Lower lobe of right lung (tissue), 2 donors: Measurements from ENCODE around the gene SLC22A8. TPM values are rescaled to one million over a fixed set of nuclear protein-coding genes. Genes with fewer than 3 reads are reported as not detected.
"Not testable (repeated sequence)": the region's sequence is repeated elsewhere in the genome, so short reads cannot be mapped to it uniquely, and the experiment has no call there.

Experiments
- ATAC-seq, 2 donors: fragments of 200-7000 bp; cut with Tn5 transposase; one replicate each; pipeline ENCODE4 v1.9.1; 2020 to 2022; ENCODE audit warnings: mild to moderate bottlenecking in 2 of 2, moderate library complexity in 2 of 2
- DNase-seq: peaks from one replicate; pipeline ENCODE4 v3.0.0-alpha.2; 2020
- H3K27ac ChIP-seq: fragments of 200-600 bp; one replicate; pipeline ENCODE4 v1.8.0; 2022
- H3K27me3 ChIP-seq: fragments of 200-600 bp; one replicate; pipeline ENCODE4 v1.8.0; 2022; ENCODE audit warnings: low read depth
- H3K36me3 ChIP-seq: fragments of 200-600 bp; one replicate; pipeline ENCODE4 v1.8.0; 2022; ENCODE audit warnings: mild to moderate bottlenecking
- H3K4me1 ChIP-seq: fragments of 200-600 bp; one replicate; pipeline ENCODE4 v1.8.0; 2022
- H3K4me3 ChIP-seq: fragments of 200-600 bp; one replicate; pipeline ENCODE4 v1.8.0; 2022; ENCODE audit warnings: mild to moderate bottlenecking
- H3K9me3 ChIP-seq: fragments of 200-600 bp; one replicate; pipeline ENCODE4 v1.8.0; 2022
- intact Hi-C: fragments of 100-400 bp; cut with DNase I; formaldehyde crosslinking; loops from one replicate; pipeline ENCODE4 v1.11.0; 2022
- total RNA-seq: library from RNA; stranded (reverse); fragmentation: NEBNext Ultra II Directional; extraction: Animal tissue kit (Norgen Biotek cat#: 25700); gene quantifications from one replicate; pipeline ENCODE4 v1.2.1, GENCODE V29; 2021
- TF ChIP-seq, protein P1 (sequence below): fragments of 200-600 bp; IDR thresholded peaks from one replicate; pipeline ENCODE4 v1.8.0; 2022; ENCODE audit warnings: antibody characterized with exemption, mild to moderate bottlenecking
- donor health status: DM: no; HTN: yes; CAD: no; lungs with severe emphysema.

SLC22A8 gene
- total RNA-seq, 1 donor from 2014 or later, result not detected

DNA sequence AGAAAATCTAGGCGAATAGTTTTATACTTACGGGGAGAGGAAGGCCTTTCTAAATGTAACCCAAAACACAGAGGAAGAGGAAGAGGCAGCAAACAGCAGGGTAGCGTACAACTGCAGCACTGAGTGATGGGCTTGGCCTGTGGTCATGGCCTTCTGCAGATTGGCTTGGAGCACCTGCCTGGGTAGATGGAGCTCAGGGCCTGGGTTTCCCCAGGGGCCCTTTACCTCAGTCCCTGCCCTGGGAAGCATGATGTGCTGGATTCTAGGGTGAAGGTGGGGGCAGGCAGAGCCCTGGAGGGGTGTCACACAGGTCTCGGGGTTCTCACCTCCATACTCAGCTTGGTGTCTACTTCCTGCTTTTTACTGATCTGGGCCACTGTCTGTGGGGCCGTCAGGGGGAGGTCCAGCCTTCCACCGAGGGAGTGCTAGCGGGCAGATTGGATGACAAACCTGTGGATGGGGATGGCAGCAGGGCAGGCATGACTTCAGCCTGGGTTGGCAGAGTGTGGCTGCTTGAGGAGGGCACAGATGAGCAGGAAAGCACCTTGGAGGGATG, 66.8 kb downstream of the SLC22A8 start:
- H3K27me3 ChIP-seq, result no peaks in the 10 kb centered on the region
- H3K9me3 ChIP-seq, result no peaks in the 10 kb centered on the region
- no peaks in the 10 kb centered on the region for H3K4me1 ChIP-seq
- H3K36me3 ChIP-seq, result no peaks in the 10 kb centered on the region
- no peak overlapping the region for H3K27ac ChIP-seq
- no peak overlapping the region for H3K4me3 ChIP-seq
- no peak for ATAC-seq
- TF ChIP-seq, protein P1, sequence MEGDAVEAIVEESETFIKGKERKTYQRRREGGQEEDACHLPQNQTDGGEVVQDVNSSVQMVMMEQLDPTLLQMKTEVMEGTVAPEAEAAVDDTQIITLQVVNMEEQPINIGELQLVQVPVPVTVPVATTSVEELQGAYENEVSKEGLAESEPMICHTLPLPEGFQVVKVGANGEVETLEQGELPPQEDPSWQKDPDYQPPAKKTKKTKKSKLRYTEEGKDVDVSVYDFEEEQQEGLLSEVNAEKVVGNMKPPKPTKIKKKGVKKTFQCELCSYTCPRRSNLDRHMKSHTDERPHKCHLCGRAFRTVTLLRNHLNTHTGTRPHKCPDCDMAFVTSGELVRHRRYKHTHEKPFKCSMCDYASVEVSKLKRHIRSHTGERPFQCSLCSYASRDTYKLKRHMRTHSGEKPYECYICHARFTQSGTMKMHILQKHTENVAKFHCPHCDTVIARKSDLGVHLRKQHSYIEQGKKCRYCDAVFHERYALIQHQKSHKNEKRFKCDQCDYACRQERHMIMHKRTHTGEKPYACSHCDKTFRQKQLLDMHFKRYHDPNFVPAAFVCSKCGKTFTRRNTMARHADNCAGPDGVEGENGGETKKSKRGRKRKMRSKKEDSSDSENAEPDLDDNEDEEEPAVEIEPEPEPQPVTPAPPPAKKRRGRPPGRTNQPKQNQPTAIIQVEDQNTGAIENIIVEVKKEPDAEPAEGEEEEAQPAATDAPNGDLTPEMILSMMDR, result no peak
- DNase-seq, result no peak
- intact Hi-C loops, result no loop called here

DNA sequence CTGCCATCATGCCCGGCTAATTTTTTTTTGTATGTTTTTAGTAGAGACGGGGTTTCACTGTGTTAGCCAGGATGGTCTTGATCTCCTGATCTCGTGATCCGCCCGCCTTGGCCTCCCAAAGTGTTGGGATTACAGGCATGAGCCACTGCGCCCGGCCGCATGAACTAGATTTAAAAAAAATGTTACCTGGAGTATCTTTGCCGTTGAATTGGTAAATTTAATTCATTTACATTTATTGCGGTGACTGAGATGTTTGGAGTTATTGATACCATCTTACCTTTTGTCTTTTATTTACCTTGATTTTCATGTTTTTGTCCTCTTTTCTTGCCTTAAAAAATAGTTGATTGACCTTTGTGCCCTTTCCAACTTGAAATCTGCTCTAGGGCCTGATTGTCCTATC, 70.1 kb downstream of the SLC22A8 start:
- H3K9me3 ChIP-seq, H3K36me3 ChIP-seq, ATAC-seq, H3K4me3 ChIP-seq, H3K27me3 ChIP-seq, DNase-seq, intact Hi-C loops, H3K4me1 ChIP-seq, H3K27ac ChIP-seq: not testable (repeated sequence)

Other genes with a start within 250 kb of the SLC22A8 start
- 23.6 TPM for gene TAF6L, start 244.4 kb downstream of the SLC22A8 start, total RNA-seq
- gene TMEM179B, start 228.4 kb downstream of the SLC22A8 start, total RNA-seq, result 54.6 TPM
- gene TMEM223, start 223.8 kb downstream of the SLC22A8 start, total RNA-seq, result 17.2 TPM
- 93.2 TPM for gene NXF1, start 210.4 kb downstream of the SLC22A8 start, total RNA-seq
- 42.0 TPM for gene STX5, start 183.8 kb downstream of the SLC22A8 start, total RNA-seq
- gene TEX54, start 183.0 kb downstream of the SLC22A8 start, total RNA-seq, result not detected
- gene WDR74, start 176.3 kb downstream of the SLC22A8 start, total RNA-seq, result 35.3 TPM
- gene SLC3A2, start 134.9 kb downstream of the SLC22A8 start, total RNA-seq, result 214 TPM
- 6.8 TPM for gene CHRM1, start 94.5 kb downstream of the SLC22A8 start, total RNA-seq
- gene SLC22A6, start 30.9 kb downstream of the SLC22A8 start, total RNA-seq, result not detected
- not detected for gene SLC22A24, start 128.4 kb upstream of the SLC22A8 start, total RNA-seq
- not detected for gene SLC22A25, start 227.8 kb upstream of the SLC22A8 start, total RNA-seq